ENCODE data around the gene PAPPA.

PAPPA gene

GRCh38 chr9:116360989-116361388, 207.4 kb downstream of the PAPPA start:
- DNase-seq: no peak

GRCh38 chr9:116361547-116361946, 208.0 kb downstream of the PAPPA start:
- DNase-seq: no peak

GRCh38 chr9:116362493-116362892, 208.9 kb downstream of the PAPPA start:
- DNase-seq: no peak

GRCh38 chr9:116365056-116365471, 211.5 kb downstream of the PAPPA start:
- no peak for DNase-seq

- DNase-seq: no peak
Observed at GRCh38 chr9:116366241-116366640, 212.7 kb downstream of the PAPPA start.

- DNase-seq: no peak
Observed at GRCh38 chr9:116368680-116369079, 215.1 kb downstream of the PAPPA start.

GRCh38 chr9:116369706-116370105, 216.1 kb downstream of the PAPPA start:
- DNase-seq: no peak

- no peak for DNase-seq
Observed at GRCh38 chr9:116370556-116370955, 217.0 kb downstream of the PAPPA start.

GRCh38 chr9:116372081-116372673, 218.6 kb downstream of the PAPPA start:
- DNase-seq: no peak

- DNase-seq: no peak
Observed at GRCh38 chr9:116372786-116373185, 219.2 kb downstream of the PAPPA start.

GRCh38 chr9:116377179-116377798, 223.7 kb downstream of the PAPPA start:
- DNase-seq: no peak

- DNase-seq: no peak
Observed at GRCh38 chr9:116378873-116379272, 225.3 kb downstream of the PAPPA start.

- DNase-seq: no peak
Observed at GRCh38 chr9:116379821-116380220, 226.2 kb downstream of the PAPPA start.

- no peak for DNase-seq
Observed at GRCh38 chr9:116380496-116380995, 227.0 kb downstream of the PAPPA start.

- no peak for DNase-seq
Observed at GRCh38 chr9:116381350-116381749, 227.8 kb downstream of the PAPPA start.

GRCh38 chr9:116382053-116382452, 228.5 kb downstream of the PAPPA start:
- no peak for DNase-seq

GRCh38 chr9:116383133-116383532, 229.5 kb downstream of the PAPPA start:
- no peak for DNase-seq

- DNase-seq: no peak
Observed at GRCh38 chr9:116383936-116384335, 230.3 kb downstream of the PAPPA start.

GRCh38 chr9:116387934-116388698, 234.5 kb downstream of the PAPPA start:
- DNase-seq: no peak

GRCh38 chr9:116389541-116390302, 236.1 kb downstream of the PAPPA start:
- DNase-seq: no peak

- no peak for DNase-seq
Observed at GRCh38 chr9:116390303-116391228, 237.0 kb downstream of the PAPPA start.

GRCh38 chr9:116391306-116391900, 237.8 kb downstream of the PAPPA start:
- DNase-seq: no peak

Measured in activated gamma-delta T cell treated with Interleukin-2 at 50 U/mL for 16 hours (primary cell).